CD4-positive, alpha-beta T cell treated with Interleukin-6 at 100 ng/mL for 8 hours (primary cell): ENCODE data around the gene NDUFAF3.

Experiments
- DNase-seq: peaks from one replicate; pipeline ENCODE4 v3.0.0-alpha.2; 2020; ENCODE audit warnings: mixed read lengths, low spot score

Gene NDUFAF3

GRCh38 chr3:49017971-49018706 lies 3.8 kb upstream of the NDUFAF3 start, which contains the start of gene DALRD3:
Gene DALRD3, minus strand, starts transcription at chr3:49018580. Its CDS starts 16 bp downstream, at chr3:49018564.
- DNase-seq: peak; percentile 53

GRCh38 chr3:49018707-49019006 lies 3.3 kb upstream of the NDUFAF3 start:
- DNase-seq: no peak

GRCh38 chr3:49019941-49020329 lies 2.0 kb upstream of the NDUFAF3 start:
- no peak for DNase-seq

- DNase-seq: no peak
These were observed 1.4 kb upstream of the NDUFAF3 start for GRCh38 chr3:49020330-49021212.

- peak; percentile 98 for DNase-seq
These were observed 608 bp upstream of the NDUFAF3 start for GRCh38 chr3:49021213-49021812.

- no peak for DNase-seq
These were observed 809 bp downstream of the NDUFAF3 start for GRCh38 chr3:49022688-49023171.

- DNase-seq: no peak
These were observed 1.9 kb downstream of the NDUFAF3 start for GRCh38 chr3:49023775-49024174.

- no peak for DNase-seq
These were observed 2.5 kb downstream of the NDUFAF3 start for GRCh38 chr3:49024449-49024848.

- DNase-seq: no peak
These were observed 3.3 kb downstream of the NDUFAF3 start for GRCh38 chr3:49025005-49025792.

GRCh38 chr3:49025793-49026520 lies 4.0 kb downstream of the NDUFAF3 start:
- no peak for DNase-seq

- no peak for DNase-seq
These were observed 4.6 kb downstream of the NDUFAF3 start for GRCh38 chr3:49026536-49026935.

GRCh38 chr3:49027634-49028033 lies 5.7 kb downstream of the NDUFAF3 start:
- no peak for DNase-seq

- DNase-seq: no peak
These were observed 6.4 kb downstream of the NDUFAF3 start for GRCh38 chr3:49028298-49028672.

- peak; percentile 92 for DNase-seq
These were observed 7.0 kb downstream of the NDUFAF3 start, which contains the start of gene IMPDH2 for GRCh38 chr3:49028673-49029562. Gene IMPDH2, minus strand, starts transcription at chr3:49029398. Its CDS starts 48 bp downstream, at chr3:49029350.

GRCh38 chr3:49029563-49029884 lies 7.6 kb downstream of the NDUFAF3 start:
- DNase-seq: no peak

- no peak for DNase-seq
These were observed 8.4 kb downstream of the NDUFAF3 start for GRCh38 chr3:49030321-49030720.

- DNase-seq: no peak
These were observed 10.9 kb downstream of the NDUFAF3 start for GRCh38 chr3:49032646-49033304.

- DNase-seq: no peak
These were observed 12.7 kb downstream of the NDUFAF3 start for GRCh38 chr3:49034650-49035049.

- no peak for DNase-seq
These were observed 13.4 kb downstream of the NDUFAF3 start for GRCh38 chr3:49035281-49035680.

- no peak for DNase-seq
These were observed 31.6 kb downstream of the NDUFAF3 start for GRCh38 chr3:49053543-49053942.
